Choroid plexus epithelial cell (primary cell): ENCODE measurements around the gene C2orf78.
A peak's percentile ranks its signal among the peaks of the same experiment; 100 is the strongest.

Experiments
- DNase-seq: peaks from one replicate; pipeline ENCODE4 v3.0.0-alpha.2; 2010; ENCODE audit warnings: low read depth
- H3K4me3 ChIP-seq: 2 replicates; pipeline ENCODE4 v1.5.1; 2011; ENCODE audit warnings: low read depth, mild to moderate bottlenecking, control low read depth, low read length, moderate library complexity
- TF ChIP-seq, protein P1 (sequence below): conservative IDR thresholded peaks from 2 replicates; pipeline ENCODE4 v1.5.1; 2011; ENCODE audit warnings: low read depth, mild to moderate bottlenecking, control low read depth, inconsistent platforms, low read length, moderate library complexity

C2orf78 gene

GRCh38 chr2:73839653-73840411 is 55.8 kb downstream of the C2orf78 start:
- H3K4me3 ChIP-seq, result no peak overlapping the region
- DNase-seq, result no peak
- TF ChIP-seq, protein P1, sequence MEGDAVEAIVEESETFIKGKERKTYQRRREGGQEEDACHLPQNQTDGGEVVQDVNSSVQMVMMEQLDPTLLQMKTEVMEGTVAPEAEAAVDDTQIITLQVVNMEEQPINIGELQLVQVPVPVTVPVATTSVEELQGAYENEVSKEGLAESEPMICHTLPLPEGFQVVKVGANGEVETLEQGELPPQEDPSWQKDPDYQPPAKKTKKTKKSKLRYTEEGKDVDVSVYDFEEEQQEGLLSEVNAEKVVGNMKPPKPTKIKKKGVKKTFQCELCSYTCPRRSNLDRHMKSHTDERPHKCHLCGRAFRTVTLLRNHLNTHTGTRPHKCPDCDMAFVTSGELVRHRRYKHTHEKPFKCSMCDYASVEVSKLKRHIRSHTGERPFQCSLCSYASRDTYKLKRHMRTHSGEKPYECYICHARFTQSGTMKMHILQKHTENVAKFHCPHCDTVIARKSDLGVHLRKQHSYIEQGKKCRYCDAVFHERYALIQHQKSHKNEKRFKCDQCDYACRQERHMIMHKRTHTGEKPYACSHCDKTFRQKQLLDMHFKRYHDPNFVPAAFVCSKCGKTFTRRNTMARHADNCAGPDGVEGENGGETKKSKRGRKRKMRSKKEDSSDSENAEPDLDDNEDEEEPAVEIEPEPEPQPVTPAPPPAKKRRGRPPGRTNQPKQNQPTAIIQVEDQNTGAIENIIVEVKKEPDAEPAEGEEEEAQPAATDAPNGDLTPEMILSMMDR, result no peak

DNA sequence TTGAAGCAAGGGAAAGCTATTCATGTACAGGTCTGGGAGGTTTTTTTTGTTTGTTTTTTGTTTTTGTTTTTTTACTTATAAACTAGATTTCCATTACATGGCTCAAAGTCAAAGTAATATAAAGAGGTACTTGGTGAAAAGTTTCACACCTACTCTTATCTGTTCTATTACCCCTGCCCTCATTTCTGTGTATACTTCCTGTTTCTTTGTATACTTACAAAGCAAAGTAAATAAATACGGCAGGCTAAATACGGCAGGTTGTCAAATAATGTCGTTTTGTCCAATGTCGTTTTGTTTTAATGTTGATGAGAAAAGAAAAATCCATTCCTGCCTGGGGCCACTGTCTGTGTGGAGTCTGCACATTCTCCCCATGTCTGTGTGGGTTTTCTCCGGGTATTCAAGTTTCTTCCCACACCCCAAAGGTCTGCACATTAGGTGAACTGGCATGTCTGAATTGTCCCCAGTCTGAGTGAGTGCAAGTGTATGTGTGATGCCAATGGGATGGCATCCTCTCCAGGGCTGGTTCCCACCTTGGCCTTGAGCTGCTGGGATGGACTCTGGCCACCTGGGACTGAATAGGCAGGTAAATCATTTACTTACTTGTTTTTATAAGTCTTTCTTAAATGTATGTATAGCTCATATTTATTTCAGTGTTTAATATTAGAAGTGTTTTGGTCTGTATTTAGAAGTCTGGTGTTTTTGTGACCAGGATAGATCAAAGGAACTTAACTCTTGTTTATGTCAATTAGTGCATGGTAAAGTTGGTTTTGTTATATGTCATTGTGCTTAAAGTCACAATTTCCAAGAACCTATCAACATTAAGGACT is 58.1 kb downstream of the C2orf78 start:
- no peak for DNase-seq
- no peak overlapping the region for H3K4me3 ChIP-seq
- TF ChIP-seq, protein P1, result no peak

DNA sequence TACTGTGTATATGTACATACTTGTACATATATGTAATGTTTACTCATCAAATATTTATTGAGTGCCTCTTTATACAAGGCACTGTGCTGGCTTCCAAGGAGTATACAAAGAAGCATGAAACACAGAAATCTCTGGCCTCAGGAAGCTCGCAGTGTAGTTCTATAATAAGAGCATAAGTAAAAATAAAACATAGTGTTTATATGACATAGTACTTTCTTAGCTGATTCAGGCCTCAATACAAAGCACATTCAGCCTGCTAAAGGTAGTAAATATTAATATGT is 58.7 kb downstream of the C2orf78 start:
- TF ChIP-seq, protein P1, result no peak
- no peak overlapping the region for H3K4me3 ChIP-seq
- DNase-seq, result no peak

GRCh38 chr2:73844087-73844486 is 60.1 kb downstream of the C2orf78 start:
- TF ChIP-seq, protein P1, result no peak
- no peak overlapping the region for H3K4me3 ChIP-seq
- no peak for DNase-seq

- TF ChIP-seq, protein P1, result no peak
- H3K4me3 ChIP-seq, result no peak overlapping the region
- no peak for DNase-seq
Observed at GRCh38 chr2:73850009-73850408, 66.0 kb downstream of the C2orf78 start.

- no peak for DNase-seq
- no peak overlapping the region for H3K4me3 ChIP-seq
- TF ChIP-seq, protein P1, result peak; percentile 36
Observed at GRCh38 chr2:73851274-73851673, 67.3 kb downstream of the C2orf78 start.
